PFSK-1 (cell line): ENCODE data around the gene CACNB1.

Experiments used
- FOXP2 ChIP-seq: optimal IDR thresholded peaks from 2 replicates; pipeline ENCODE3; 2011; ENCODE audit warnings: borderline replicate concordance, control low read depth, inconsistent platforms; ENCODE audit not compliant: insufficient read depth; ENCODE audit errors: extremely low read length, extremely low read depth
- POLR2AphosphoS5 ChIP-seq: IDR thresholded peaks from 2 replicates; pipeline ENCODE4 v1.6.1; 2012; ENCODE audit warnings: low read depth, mild to moderate bottlenecking, control low read depth, low read length, moderate library complexity
- SIN3A ChIP-seq: IDR thresholded peaks from 2 replicates; pipeline ENCODE4 v1.6.1; 2012; ENCODE audit warnings: mild to moderate bottlenecking, low read length, moderate library complexity, borderline replicate concordance; ENCODE audit not compliant: insufficient read depth
- TAF1 ChIP-seq: IDR thresholded peaks from 2 replicates; pipeline ENCODE4 v1.6.1; 2012; ENCODE audit warnings: low read length, control low read depth, borderline replicate concordance; ENCODE audit not compliant: insufficient read depth
- TF ChIP-seq, protein P1 (sequence below), 2 experiments: IDR thresholded peaks; 2 replicates each; pipeline versions ENCODE4 v1.6.1 to v1.8.0; 2011 to 2012; ENCODE audit warnings: low read depth in 2 of 2, low read length in 2 of 2, control low read depth in 1 of 2, inconsistent platforms in 1 of 2, mild to moderate bottlenecking in 1 of 2, moderate library complexity in 1 of 2; ENCODE audit not compliant: insufficient read depth in 1 of 2

The CACNB1 gene

DNA sequence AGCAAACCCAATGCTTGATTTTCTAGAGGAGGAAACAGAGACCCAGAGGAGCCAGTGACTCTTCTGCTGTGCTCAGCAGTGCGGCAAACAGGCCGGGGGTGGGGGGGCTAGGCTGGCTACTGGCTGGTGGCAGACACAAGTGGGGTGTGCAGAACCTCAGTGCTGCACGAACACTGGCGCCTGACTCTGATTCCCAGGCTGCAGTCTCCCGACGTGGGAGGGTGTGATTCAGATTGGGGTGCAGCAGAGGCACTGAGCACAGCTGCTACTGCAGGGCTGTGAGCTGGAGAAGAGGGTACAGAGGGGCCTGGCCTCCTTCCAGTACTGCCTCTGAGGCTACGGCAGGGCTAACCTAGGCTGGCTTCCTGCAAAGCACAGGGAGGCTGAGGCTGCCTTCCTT is 10.7 kb upstream of the CACNB1 start:
- TF ChIP-seq POLR2AphosphoS5 (no peak), SIN3A (no peak), TAF1 (no peak), FOXP2 (no peak)
- TF ChIP-seq, protein P1, sequence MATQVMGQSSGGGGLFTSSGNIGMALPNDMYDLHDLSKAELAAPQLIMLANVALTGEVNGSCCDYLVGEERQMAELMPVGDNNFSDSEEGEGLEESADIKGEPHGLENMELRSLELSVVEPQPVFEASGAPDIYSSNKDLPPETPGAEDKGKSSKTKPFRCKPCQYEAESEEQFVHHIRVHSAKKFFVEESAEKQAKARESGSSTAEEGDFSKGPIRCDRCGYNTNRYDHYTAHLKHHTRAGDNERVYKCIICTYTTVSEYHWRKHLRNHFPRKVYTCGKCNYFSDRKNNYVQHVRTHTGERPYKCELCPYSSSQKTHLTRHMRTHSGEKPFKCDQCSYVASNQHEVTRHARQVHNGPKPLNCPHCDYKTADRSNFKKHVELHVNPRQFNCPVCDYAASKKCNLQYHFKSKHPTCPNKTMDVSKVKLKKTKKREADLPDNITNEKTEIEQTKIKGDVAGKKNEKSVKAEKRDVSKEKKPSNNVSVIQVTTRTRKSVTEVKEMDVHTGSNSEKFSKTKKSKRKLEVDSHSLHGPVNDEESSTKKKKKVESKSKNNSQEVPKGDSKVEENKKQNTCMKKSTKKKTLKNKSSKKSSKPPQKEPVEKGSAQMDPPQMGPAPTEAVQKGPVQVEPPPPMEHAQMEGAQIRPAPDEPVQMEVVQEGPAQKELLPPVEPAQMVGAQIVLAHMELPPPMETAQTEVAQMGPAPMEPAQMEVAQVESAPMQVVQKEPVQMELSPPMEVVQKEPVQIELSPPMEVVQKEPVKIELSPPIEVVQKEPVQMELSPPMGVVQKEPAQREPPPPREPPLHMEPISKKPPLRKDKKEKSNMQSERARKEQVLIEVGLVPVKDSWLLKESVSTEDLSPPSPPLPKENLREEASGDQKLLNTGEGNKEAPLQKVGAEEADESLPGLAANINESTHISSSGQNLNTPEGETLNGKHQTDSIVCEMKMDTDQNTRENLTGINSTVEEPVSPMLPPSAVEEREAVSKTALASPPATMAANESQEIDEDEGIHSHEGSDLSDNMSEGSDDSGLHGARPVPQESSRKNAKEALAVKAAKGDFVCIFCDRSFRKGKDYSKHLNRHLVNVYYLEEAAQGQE (IDR thresholded peaks at IDR 0.05; ENCODE audit: insufficient read depth in 1 of 2, low read depth in 2 of 2, low read length in 2 of 2), result no peak

DNA sequence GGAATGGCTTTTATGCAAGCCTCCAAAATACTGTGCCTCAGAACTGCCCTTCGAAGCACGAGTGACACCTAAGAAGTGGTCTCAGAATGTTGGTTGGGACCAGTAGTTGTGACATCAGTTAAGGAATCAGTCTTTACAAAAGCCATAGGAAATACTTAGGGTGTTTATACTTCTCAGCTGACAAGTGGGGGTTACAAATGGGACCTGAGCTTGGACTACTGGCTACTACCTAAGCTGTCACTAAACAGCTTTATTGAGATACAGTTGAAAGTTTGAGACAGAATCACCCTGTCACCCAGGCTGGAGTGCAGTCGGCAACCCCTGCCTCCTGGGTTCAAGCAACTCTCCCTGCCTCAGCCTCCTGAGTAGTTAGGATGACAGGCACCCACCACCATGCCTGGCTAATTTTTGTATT is 7.7 kb upstream of the CACNB1 start:
- TF ChIP-seq FOXP2 (no peak), SIN3A (no peak), TAF1 (no peak), POLR2AphosphoS5 (no peak; the same call in none of the 2 replicates)
- TF ChIP-seq, protein P1 (IDR thresholded peaks at IDR 0.05; ENCODE audit: insufficient read depth in 1 of 2, low read depth in 2 of 2, low read length in 2 of 2), result no peak

DNA sequence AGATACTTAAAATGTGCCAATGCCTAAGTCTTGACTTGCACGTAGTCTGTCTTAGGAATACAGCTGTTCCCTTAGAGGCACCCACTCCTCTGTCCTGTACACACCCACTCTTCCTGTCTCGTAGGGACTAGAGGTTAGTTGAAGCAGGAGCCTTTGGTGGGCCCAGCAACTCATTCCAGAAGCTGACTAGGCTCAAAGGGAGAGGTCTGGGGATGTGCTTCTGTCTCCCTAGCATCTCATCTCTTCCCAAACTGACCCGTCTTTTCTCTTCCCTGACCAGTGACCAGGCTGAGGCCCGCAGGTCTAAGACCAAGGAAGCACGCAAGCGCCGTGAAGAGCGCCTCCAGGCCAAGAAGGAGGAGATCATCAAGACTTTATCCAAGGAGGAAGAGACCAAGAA is 6.8 kb upstream of the CACNB1 start:
- TF ChIP-seq SIN3A, result no peak
- TF ChIP-seq, protein P1 (IDR thresholded peaks at IDR 0.05; ENCODE audit: insufficient read depth in 1 of 2, low read depth in 2 of 2, low read length in 2 of 2), result no peak
- no peak; the same call in 1 of the 2 replicates for TF ChIP-seq POLR2AphosphoS5
- no peak for TF ChIP-seq FOXP2
- TF ChIP-seq TAF1, result no peak

DNA sequence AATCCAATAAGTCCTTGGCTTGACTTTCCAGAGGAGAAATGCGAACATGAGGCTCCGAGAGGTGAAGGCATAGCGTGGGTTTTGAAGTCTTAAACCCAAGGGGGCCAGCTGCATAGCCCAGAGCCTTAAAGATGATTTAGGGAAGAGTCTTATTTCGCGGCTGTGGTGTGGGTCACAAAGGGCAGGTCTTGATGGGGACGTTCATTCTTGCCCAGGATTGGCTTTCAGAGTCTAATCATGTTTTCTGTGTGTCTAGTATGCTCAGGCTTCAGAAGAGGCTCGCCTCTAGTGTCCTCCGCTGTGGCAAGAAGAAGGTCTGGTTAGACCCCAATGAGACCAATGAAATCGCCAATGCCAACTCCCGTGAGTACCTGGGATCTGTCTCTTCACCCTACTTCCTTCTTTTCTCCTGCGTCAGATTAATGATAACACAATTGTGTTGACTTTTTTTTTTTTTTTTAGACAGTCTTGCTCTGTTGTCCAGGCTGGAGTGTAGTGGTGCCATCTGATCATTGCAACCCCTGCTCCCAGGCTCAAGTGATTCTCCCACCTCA is 3.6 kb upstream of the CACNB1 start:
- TF ChIP-seq FOXP2, result no peak
- TF ChIP-seq POLR2AphosphoS5, result peak; percentile 47

DNA sequence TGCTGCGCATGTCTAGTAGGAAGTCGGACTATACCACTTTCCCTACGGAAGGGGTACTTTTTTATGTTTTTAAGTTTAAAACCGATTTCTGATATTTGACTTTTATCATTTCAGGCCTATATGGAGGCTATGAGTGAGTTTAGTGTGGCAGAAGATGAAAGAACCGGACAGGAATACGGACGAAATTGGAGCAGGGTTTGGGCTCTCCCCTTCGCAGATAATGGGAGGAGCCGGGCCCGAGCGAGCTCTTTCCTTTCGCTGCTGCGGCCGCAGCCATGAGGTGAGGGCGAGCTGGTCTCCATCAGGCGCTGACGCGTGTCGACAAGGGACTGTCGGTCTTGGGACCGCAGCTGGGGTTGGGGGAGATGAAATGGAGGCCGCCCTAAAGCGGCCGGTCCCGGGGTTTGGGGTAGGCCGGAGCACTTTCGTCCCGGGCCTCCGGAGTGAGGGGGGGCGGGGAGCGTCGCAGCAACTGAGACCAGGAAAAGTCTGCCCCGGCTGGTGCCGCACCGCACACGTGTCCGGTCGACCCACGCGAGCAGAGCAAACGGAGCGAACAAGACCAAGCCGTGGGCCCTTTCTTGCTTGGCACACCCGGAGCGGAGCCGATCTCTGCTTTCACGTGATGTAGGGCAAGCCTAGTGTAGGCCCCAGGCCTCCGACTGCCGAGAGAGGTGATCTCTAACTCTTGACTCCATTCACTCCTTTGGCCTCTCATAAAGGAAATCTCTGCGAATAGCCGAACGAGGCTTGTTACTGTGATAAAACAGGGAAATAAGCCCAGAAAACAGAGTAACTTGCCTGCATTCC is 2.8 kb upstream of the CACNB1 start, which contains the start of gene RPL19:
Gene RPL19, plus strand, starts transcription at position 214 of the 810 bp plus-strand sequence. Its CDS starts 62 bp downstream, at position 276.
- TF ChIP-seq, protein P1 (IDR thresholded peaks at IDR 0.05; ENCODE audit: insufficient read depth in 1 of 2, low read depth in 2 of 2, low read length in 2 of 2), result peak; percentile 32 to 67; a peak in 3 of 4 replicates
- no peak for TF ChIP-seq FOXP2
- peak; percentile 98 for TF ChIP-seq TAF1
- peak; percentile 98 for TF ChIP-seq POLR2AphosphoS5
- TF ChIP-seq SIN3A, result no peak
